GM12865 (cell line): ENCODE results near the gene VANGL2.

ENCODE experiments used
- DNase-seq: peaks from one replicate; pipeline ENCODE4 v3.0.0; 2010; ENCODE audit warnings: low read depth
- H3K4me3 ChIP-seq: 2 replicates; pipeline ENCODE4 v1.5.1; 2011; ENCODE audit warnings: mild to moderate bottlenecking, low read depth, low read length, control low read depth
- CTCF ChIP-seq: IDR thresholded peaks from 2 replicates; pipeline ENCODE4 v1.5.1; 2011; ENCODE audit warnings: low read length, control low read depth, low read depth, inconsistent platforms; ENCODE audit not compliant: insufficient read depth; ENCODE audit errors: missing control alignments

Gene VANGL2

GRCh38 chr1:160359559-160360226 is 40.7 kb upstream of the VANGL2 start:
- DNase-seq = no peak
- no peak for TF ChIP-seq CTCF
- H3K4me3 ChIP-seq = no peak overlapping the region

GRCh38 chr1:160360227-160360695 is 40.1 kb upstream of the VANGL2 start:
- no peak overlapping the region for H3K4me3 ChIP-seq

GRCh38 chr1:160361199-160361598 is 39.2 kb upstream of the VANGL2 start:
- DNase-seq = no peak
- no peak for TF ChIP-seq CTCF
- H3K4me3 ChIP-seq = no peak overlapping the region

More at GRCh38 chr1:160360227-160360695, 40.1 kb upstream of the VANGL2 start:
- DNase-seq = no peak
- no peak for TF ChIP-seq CTCF

- DNase-seq = no peak
- no peak overlapping the region for H3K4me3 ChIP-seq
- no peak for TF ChIP-seq CTCF
Measured at GRCh38 chr1:160361814-160362167, 38.6 kb upstream of the VANGL2 start.

- no peak overlapping the region for H3K4me3 ChIP-seq
- TF ChIP-seq CTCF = no peak
- no peak for DNase-seq
Measured at GRCh38 chr1:160362168-160362957, 38.0 kb upstream of the VANGL2 start.

GRCh38 chr1:160363010-160363409 is 37.4 kb upstream of the VANGL2 start:
- no peak for TF ChIP-seq CTCF
- no peak for DNase-seq
- no peak overlapping the region for H3K4me3 ChIP-seq
